Testis (tissue), 2 donors: ENCODE data around the gene PDE6D.

ENCODE experiments used
- POLR2A ChIP-seq: fragments of 450-650 bp; IDR thresholded peaks from one replicate; pipeline ENCODE4 v1.6.1; 2017; ENCODE audit warnings: antibody characterized with exemption, mild to moderate bottlenecking, moderate library complexity
- TF ChIP-seq, protein P1 (sequence below), 3 experiments: fragments of 450-650 bp in 2 of 3; fragments of 200-600 bp in 1 of 3; sonication (generic) in 1 of 3; IDR thresholded peaks; one replicate each; pipeline ENCODE4 v1.5.1; 2016 to 2019; ENCODE audit warnings: antibody characterized with exemption in 3 of 3, mild to moderate bottlenecking in 2 of 3, moderate library complexity in 1 of 3

DNA sequence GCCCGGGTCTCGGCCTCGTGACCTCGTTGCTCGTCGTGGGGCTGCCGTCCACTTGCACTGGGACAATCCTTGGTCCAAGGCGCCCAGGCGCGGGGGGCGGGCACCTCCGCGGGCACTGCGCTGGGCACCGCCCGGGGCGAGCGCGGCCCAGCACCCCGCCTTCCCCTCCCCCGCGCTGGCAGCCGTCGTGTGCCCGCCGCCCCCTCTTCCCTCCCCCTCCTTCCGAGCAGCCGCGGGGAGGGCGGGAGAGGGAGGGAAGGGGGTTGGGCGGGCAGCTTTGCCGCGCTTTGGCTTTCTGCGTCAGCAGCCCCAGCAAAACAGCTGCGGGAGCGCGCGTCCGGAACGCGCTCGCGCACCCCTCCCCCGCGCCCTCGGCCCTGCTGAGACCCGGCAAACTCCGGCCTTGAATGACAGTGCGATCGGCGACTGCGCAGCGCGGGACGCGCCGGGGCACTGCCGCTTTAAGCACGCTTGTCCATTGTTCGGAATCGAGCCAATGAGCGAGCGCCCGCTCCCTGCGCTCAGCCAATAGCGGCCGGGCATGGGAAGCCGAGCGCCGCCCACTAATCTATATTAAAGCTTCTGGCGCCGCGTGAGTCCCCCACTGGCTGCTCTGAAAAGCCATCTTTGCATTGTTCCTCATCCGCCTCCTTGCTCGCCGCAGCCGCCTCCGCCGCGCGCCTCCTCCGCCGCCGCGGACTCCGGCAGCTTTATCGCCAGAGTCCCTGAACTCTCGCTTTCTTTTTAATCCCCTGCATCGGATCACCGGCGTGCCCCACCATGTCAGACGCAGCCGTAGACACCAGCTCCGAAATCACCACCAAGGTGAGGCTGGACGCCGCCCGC is 72.9 kb downstream of the PDE6D start, which contains the start of gene PTMA:
- TF ChIP-seq, protein P1, sequence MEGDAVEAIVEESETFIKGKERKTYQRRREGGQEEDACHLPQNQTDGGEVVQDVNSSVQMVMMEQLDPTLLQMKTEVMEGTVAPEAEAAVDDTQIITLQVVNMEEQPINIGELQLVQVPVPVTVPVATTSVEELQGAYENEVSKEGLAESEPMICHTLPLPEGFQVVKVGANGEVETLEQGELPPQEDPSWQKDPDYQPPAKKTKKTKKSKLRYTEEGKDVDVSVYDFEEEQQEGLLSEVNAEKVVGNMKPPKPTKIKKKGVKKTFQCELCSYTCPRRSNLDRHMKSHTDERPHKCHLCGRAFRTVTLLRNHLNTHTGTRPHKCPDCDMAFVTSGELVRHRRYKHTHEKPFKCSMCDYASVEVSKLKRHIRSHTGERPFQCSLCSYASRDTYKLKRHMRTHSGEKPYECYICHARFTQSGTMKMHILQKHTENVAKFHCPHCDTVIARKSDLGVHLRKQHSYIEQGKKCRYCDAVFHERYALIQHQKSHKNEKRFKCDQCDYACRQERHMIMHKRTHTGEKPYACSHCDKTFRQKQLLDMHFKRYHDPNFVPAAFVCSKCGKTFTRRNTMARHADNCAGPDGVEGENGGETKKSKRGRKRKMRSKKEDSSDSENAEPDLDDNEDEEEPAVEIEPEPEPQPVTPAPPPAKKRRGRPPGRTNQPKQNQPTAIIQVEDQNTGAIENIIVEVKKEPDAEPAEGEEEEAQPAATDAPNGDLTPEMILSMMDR (IDR thresholded peaks at IDR 0.05) = peak in 1 of 3 experiments; percentile 13
- TF ChIP-seq POLR2A = peak; percentile 80
